COR-L47 (cell line): ENCODE measurements around the gene MMD2.

Experiments
- DNase-seq: peaks from one replicate; lab custom pipeline; 2025; lab: John Stamatoyannopoulos, UW

The MMD2 gene

GRCh38 chr7:4868493-4868892 lies 90.5 kb downstream of the MMD2 start:
- DNase-seq: no peak

GRCh38 chr7:4866528-4867496 lies 92.2 kb downstream of the MMD2 start:
- DNase-seq: no peak

GRCh38 chr7:4862156-4862555 lies 96.8 kb downstream of the MMD2 start:
- DNase-seq: no peak

- no peak for DNase-seq
Measured at GRCh38 chr7:4861673-4862072, 97.3 kb downstream of the MMD2 start, which contains the start of gene PAPOLB. Gene PAPOLB, minus strand, starts transcription at chr7:4862030. Its CDS starts 220 bp downstream, at chr7:4861810.

- DNase-seq: no peak
Measured at GRCh38 chr7:4861227-4861626, 97.8 kb downstream of the MMD2 start.

- DNase-seq: no peak
Measured at GRCh38 chr7:4857189-4857588, 101.8 kb downstream of the MMD2 start.

GRCh38 chr7:4856336-4857057 lies 102.5 kb downstream of the MMD2 start:
- DNase-seq: peak; percentile 15
